Adipocyte (in vitro differentiated cells): Measurements from ENCODE around the gene FIG4.
"Not testable (repeated sequence)": the region's sequence is repeated elsewhere in the genome, so short reads cannot be mapped to it uniquely, and the experiment has no call there.

Source experiments
- DNase-seq: peaks from one replicate; pipeline ENCODE4 v3.0.0-alpha.2; 2015; ENCODE audit warnings: low read depth
- H3K27me3 ChIP-seq: replicated peaks from 2 replicates; pipeline ENCODE4 v1.7.0; 2013; ENCODE audit warnings: mild to moderate bottlenecking, low read length, moderate library complexity; ENCODE audit not compliant: control insufficient read depth, insufficient read depth
- H3K36me3 ChIP-seq: 2 replicates; pipeline ENCODE4 v1.7.0; 2013; ENCODE audit warnings: low read length, mild to moderate bottlenecking, moderate library complexity; ENCODE audit not compliant: control insufficient read depth, insufficient read depth, severe bottlenecking
- H3K4me1 ChIP-seq: 2 replicates; pipeline ENCODE4 v1.7.0; 2013; ENCODE audit warnings: mild to moderate bottlenecking, low read length, moderate library complexity; ENCODE audit not compliant: control insufficient read depth, insufficient read depth
- H3K4me3 ChIP-seq: 2 replicates; pipeline ENCODE4 v1.7.0; 2013; ENCODE audit warnings: mild to moderate bottlenecking, low read length, moderate library complexity
- H3K9ac ChIP-seq: 2 replicates; pipeline ENCODE4 v1.7.0; 2013; ENCODE audit warnings: mild to moderate bottlenecking, low read length, moderate library complexity
- H3K9me3 ChIP-seq: 2 replicates; pipeline ENCODE4 v1.7.0; 2013; ENCODE audit warnings: mild to moderate bottlenecking, low read length, moderate library complexity; ENCODE audit not compliant: control insufficient read depth

Gene FIG4

DNA sequence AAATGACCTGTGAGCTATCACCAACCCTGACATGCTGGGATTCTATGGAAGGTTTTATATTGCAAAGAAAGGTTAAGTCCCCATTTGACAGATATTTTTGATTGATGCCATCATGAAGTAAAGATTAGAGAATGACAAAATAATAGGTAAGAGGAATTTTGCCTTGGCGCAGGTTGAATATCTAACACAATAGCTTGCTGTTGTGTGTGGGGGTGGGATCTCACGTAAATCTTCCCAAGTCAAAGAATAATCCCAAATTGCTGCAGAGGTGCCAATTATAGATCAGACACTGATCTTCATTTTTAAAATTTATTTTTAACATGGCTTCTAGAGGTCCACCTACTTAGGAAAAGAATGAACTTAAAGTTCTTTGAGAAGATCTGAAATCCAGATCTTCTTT lies 135.5 kb downstream of the FIG4 start:
- H3K36me3 ChIP-seq, result peaks cover 19% of the 10 kb centered on the region
- no peaks in the 10 kb centered on the region for H3K9me3 ChIP-seq
- H3K4me3 ChIP-seq, result no peak overlapping the region
- no peaks in the 10 kb centered on the region for H3K4me1 ChIP-seq
- no peak overlapping the region for H3K9ac ChIP-seq
- no peaks in the 10 kb centered on the region for H3K27me3 ChIP-seq
- no peak for DNase-seq

DNA sequence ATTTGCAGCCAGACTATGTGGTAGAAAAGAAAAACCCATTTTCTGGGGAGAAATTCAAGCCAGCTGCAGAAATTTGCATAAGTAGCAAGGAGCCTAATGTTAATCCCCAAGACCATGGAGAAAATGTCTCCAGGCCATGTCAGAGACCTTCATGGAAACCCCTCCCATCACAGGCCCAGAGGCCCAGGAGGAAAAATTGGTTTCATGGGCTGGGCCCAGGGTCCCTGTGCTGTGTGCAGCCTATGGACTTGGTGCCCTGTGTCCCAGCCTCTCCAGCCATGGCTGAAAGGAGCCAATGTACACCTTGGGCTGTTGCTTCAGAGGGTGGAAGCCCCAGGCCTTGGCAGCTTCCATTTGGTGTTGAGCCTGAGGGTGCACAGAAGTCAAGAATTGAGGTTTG lies 140.3 kb downstream of the FIG4 start:
- not testable (repeated sequence) for H3K4me1 ChIP-seq, H3K27me3 ChIP-seq

DNA sequence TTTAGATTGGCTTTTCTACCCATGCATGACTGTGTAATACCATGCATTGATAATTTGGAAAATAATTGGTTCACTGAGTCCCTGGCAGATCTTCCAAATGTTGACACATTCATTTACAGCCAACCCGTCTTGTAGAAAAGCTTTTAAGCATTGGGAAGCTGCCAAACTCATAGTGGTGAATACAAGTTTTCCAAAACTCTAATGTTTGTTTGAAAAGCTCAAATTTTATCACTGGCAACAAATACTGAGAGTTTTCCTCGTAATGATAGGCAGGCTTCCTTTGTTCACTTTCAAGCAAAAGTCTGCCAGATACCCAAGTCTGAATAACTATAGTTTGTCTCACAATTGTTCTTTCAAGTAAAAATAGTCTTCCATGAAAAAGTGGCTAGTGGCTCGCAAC lies 143.0 kb downstream of the FIG4 start:
- no peaks in the 10 kb centered on the region for H3K9me3 ChIP-seq
- H3K27me3 ChIP-seq, result no peaks in the 10 kb centered on the region
- peak; percentile 7 for DNase-seq

More for the DNA sequence above, 140.3 kb downstream of the FIG4 start:
- DNase-seq, H3K9me3 ChIP-seq, H3K4me3 ChIP-seq, H3K9ac ChIP-seq, H3K36me3 ChIP-seq: not testable (repeated sequence)

DNA sequence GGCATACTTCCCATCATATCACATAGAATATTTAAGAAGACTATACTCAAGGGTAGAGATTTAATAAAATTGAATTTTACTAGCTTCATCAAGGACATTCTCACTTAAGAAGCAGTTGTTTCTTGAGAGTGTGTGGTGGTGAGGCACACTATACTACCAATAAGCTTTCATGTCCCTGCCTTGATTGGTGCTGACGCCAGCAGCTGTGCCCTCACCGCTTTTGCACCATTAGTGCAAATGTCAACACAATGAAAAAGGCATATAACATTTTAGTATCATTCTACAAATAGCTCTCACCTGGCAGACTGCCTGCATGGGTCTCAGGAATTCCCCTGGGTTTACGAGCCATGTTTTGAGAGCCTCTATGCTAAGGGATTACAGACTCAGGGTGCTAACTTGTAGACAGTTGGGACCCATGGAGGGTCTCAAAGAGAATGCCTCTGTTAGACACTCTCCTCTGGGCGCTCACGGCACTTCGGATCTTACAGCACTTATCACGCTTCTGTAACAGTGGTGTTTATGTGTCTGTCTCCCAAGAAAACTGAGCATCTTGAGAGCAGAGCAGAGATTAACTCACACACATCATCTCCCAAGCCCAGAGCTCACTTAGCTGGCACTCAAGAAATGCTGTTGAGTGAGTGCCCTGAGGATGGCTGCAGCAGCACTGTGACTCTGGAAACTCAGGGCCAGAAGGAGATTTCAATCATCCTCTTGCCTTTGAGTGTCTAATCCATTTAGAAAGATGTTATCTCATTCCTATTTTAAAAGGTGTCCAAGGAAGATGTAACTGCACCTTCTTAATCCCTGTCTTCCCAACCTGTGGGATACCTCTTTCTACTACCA lies 143.7 kb downstream of the FIG4 start:
- DNase-seq, result no peak
- Histone ChIP-seq H3K9me3 (no peaks in the 10 kb centered on the region), H3K9ac (no peak overlapping the region), H3K4me1 (no peaks in the 10 kb centered on the region), H3K27me3 (no peaks in the 10 kb centered on the region), H3K4me3 (no peak overlapping the region), H3K36me3 (no peaks in the 10 kb centered on the region)

More for the DNA sequence above, 143.0 kb downstream of the FIG4 start:
- Histone ChIP-seq H3K9ac (no peak overlapping the region), H3K4me3 (no peak overlapping the region), H3K4me1 (no peaks in the 10 kb centered on the region), H3K36me3 (no peaks in the 10 kb centered on the region)

DNA sequence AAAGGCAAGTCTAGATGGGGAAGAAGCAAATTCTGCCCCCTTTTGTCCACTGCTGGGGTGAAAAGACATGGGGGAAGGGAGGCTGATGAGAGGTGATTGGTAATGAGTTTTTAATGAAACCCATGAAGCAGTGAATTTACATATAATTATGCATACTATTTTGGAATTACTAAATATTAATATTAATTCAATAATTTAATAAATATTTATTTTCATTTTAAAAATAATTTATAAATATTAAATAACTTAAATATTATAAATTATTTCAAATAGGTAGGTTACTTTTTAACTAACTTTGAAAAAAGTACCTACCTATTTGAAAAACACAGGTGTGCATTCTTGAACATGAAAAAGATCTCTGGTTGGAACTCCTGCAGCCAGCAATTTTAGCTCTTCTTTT lies 148.9 kb downstream of the FIG4 start:
- H3K9ac ChIP-seq, result no peak overlapping the region
- H3K4me1 ChIP-seq, result peaks cover 3% of the 10 kb centered on the region
- no peaks in the 10 kb centered on the region for H3K36me3 ChIP-seq
- no peak overlapping the region for H3K4me3 ChIP-seq
- DNase-seq, result no peak
- H3K9me3 ChIP-seq, result no peaks in the 10 kb centered on the region
- H3K27me3 ChIP-seq, result no peaks in the 10 kb centered on the region

DNA sequence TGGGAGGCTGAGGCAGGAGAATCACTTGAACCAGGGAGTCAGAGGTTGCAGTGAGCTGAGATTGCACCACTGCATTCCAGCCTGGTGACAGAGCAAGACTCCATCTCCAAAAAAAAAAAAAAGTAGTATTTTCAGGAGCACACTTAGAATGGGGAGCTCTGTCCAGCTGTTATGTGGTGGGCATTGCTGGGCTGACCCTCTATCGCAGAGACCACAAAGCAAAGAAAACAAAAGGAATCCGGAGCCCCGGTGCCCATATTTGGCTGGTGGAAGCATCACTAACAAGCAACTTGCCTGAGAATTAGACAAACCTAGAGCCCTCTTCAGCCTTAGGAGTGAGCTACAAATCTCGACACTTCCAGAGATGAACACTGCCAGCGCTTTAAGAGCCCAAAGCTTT lies 149.7 kb downstream of the FIG4 start:
- H3K27me3 ChIP-seq, result no peaks in the 10 kb centered on the region
- H3K4me3 ChIP-seq, result no peak overlapping the region
- no peaks in the 10 kb centered on the region for H3K9me3 ChIP-seq
- no peak overlapping the region for H3K9ac ChIP-seq
- no peak for DNase-seq
- peaks cover 3% of the 10 kb centered on the region for H3K4me1 ChIP-seq
- H3K36me3 ChIP-seq, result no peaks in the 10 kb centered on the region

DNA sequence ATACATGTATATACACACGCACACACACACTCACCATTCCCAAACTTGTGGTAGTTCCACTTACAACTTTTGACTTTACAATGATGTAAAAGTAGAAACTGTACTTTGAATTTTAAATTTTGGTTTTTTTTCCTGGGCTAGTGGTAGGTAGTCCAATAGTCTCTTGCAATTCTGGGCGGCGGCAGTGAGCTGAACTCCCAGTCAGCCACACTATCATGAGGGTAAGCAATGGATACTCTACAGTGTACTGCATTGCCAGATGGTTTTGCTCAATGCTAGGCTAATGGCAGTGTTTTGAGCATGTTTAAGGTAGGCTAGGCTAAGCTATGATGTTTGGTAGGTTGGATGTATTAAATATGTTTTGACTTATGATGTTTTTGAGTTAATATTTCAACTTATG lies 150.8 kb downstream of the FIG4 start:
- no peak for DNase-seq
- no peak overlapping the region for H3K4me3 ChIP-seq
- H3K9me3 ChIP-seq, result no peaks in the 10 kb centered on the region
- H3K27me3 ChIP-seq, result no peaks in the 10 kb centered on the region
- H3K9ac ChIP-seq, result no peak overlapping the region
- H3K4me1 ChIP-seq, result peaks cover 3% of the 10 kb centered on the region
- H3K36me3 ChIP-seq, result no peaks in the 10 kb centered on the region

DNA sequence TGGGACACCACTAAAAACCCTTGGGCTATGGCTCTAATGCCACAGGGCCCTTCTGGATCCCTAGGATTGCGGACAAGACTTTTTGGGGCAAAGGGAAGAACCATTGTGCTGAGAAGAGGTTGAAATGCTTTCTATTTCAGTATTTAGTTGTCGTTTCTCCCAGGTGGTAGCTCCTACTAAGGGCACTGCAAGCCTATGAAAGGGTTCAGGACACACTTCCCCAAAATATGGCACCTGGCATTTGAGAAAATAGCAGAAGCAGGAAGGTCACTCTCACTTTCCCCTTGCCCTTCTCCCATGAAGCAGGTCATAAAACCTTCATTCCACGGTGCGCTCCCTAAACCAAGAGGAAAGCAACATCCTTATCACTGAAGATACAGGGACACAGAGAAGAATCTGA lies 161.6 kb downstream of the FIG4 start:
- no peak overlapping the region for H3K9ac ChIP-seq
- no peaks in the 10 kb centered on the region for H3K36me3 ChIP-seq
- no peaks in the 10 kb centered on the region for H3K4me1 ChIP-seq
- no peaks in the 10 kb centered on the region for H3K9me3 ChIP-seq
- no peaks in the 10 kb centered on the region for H3K27me3 ChIP-seq
- no peak overlapping the region for H3K4me3 ChIP-seq
- no peak for DNase-seq

DNA sequence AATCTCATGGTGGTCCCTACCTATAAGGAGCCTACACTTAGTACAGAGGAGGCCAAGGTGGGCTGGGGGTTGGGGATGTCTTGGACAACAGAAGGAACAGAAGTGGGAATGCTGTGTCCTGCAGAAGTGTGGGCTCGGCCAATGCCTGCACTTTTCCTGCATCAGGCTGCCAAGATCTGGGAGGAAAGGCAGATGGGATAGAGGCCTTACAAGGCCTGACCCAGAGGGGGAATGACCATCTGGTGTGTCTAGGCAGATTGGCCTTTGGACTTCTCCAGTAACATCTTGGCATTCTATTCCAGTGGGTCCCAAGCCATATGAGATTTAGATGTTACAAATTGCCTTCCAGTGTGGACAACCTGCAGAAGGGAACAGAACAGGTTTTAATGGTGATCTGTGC lies 162.3 kb downstream of the FIG4 start:
- no peak overlapping the region for H3K4me3 ChIP-seq
- H3K9ac ChIP-seq, result no peak overlapping the region
- no peaks in the 10 kb centered on the region for H3K4me1 ChIP-seq
- no peaks in the 10 kb centered on the region for H3K27me3 ChIP-seq
- no peaks in the 10 kb centered on the region for H3K9me3 ChIP-seq
- no peak for DNase-seq
- H3K36me3 ChIP-seq, result no peaks in the 10 kb centered on the region

DNA sequence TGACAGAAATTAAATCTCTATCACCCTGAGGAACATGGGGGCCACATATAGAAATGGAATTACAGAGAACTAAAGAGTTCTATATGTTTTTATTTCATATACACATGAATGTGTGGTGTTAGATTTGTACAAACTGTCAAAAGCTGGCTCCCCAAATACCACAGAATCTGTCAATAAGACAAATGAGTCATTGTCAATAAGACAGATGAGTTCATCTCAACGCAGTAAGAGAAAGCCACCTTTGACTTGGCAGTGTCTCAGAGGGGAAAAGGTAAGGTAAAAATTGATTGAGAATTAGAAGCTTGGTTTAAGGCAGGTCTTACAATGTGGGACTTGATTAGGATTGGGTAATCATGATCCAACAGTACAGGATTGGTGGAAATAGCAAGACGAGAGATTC lies 162.9 kb downstream of the FIG4 start:
- Histone ChIP-seq H3K9me3 (no peaks in the 10 kb centered on the region), H3K27me3 (no peaks in the 10 kb centered on the region), H3K36me3 (no peaks in the 10 kb centered on the region), H3K9ac (no peak overlapping the region), H3K4me3 (no peak overlapping the region), H3K4me1 (no peaks in the 10 kb centered on the region)
- no peak for DNase-seq

DNA sequence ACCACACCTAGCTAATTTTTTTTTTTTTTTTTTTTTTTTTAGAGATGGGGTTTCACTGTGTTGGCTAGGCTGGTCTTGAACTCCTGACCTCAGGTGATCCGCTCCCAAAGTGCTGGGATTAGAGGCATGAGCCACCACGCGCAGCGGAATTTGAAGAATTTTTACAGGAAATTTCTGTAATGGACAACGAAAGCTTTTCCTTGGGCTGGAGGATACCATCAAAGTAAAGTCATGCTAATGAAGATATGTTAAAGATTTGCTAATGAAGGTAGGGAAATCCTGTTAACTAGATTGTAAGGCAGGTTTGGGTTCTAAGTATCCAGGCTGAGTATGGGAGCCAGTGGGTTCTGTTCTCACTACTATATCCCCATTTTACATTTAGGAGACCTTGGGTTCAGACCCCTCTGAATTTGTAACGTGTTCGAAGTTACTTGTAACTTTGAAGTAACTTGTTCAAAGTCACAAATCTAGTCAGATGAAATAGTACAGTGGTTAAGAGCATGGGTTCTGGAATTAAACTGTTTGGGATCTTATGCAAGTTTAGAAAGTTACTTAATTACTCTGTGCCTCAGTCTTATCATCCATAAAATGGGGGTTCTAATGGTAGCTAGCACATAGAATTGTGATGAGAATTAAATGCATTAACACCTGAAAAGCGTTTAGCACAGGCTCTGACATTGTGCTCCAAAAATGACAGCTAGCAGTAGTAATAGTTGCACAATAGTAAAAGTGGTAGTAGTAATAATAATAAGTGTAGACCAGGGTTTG lies 163.6 kb downstream of the FIG4 start:
- no peaks in the 10 kb centered on the region for H3K36me3 ChIP-seq
- no peaks in the 10 kb centered on the region for H3K9me3 ChIP-seq
- H3K27me3 ChIP-seq, result no peaks in the 10 kb centered on the region
- no peak overlapping the region for H3K9ac ChIP-seq
- no peaks in the 10 kb centered on the region for H3K4me1 ChIP-seq
- no peak for DNase-seq
- no peak overlapping the region for H3K4me3 ChIP-seq
